GM23338 (cell line): ENCODE data around the gene TPRKB. TPM values are rescaled to one million over a fixed set of nuclear protein-coding genes. Genes with fewer than 3 reads are reported as not detected.

Source experiments
- ATAC-seq: fragments of 200-7000 bp; cut with Tn5 transposase; 3 replicates; pipeline ENCODE4 v1.9.1; 2020
- DNase-seq: peaks from one replicate; pipeline ENCODE4 v3.0.0-alpha.2; 2015; ENCODE audit warnings: low spot score
- H2AFZ ChIP-seq: fragments of 200-600 bp; sonication (generic); 2 replicates; pipeline ENCODE4 v1.8.0; 2016; ENCODE audit warnings: antibody characterized with exemption, mild to moderate bottlenecking, moderate library complexity
- H3F3A ChIP-seq: fragments of 200-600 bp; sonication (generic); replicated peaks from 2 replicates; pipeline ENCODE4 v1.8.0; 2017; ENCODE audit warnings: antibody characterized with exemption, mixed run types, low read depth
- H3K27ac ChIP-seq: fragments of 200-600 bp; sonication (generic); 2 replicates; pipeline ENCODE4 v1.6.1; 2016; ENCODE audit warnings: low read depth
- H3K27me3 ChIP-seq: fragments of 200-600 bp; sonication (generic); 2 replicates; pipeline ENCODE4 v1.8.0; 2016; ENCODE audit warnings: mild to moderate bottlenecking, mixed run types, moderate library complexity; ENCODE audit not compliant: insufficient read depth
- H3K36me3 ChIP-seq: fragments of 200-600 bp; sonication (generic); 2 replicates; pipeline ENCODE4 v1.8.0; 2016; ENCODE audit warnings: mild to moderate bottlenecking; ENCODE audit not compliant: insufficient read depth
- H3K4me1 ChIP-seq: fragments of 200-600 bp; sonication (generic); 2 replicates; pipeline ENCODE4 v1.8.0; 2016; ENCODE audit warnings: mild to moderate bottlenecking, moderate library complexity; ENCODE audit not compliant: insufficient read depth
- H3K4me2 ChIP-seq: fragments of 200-600 bp; sonication (generic); 2 replicates; pipeline ENCODE4 v1.7.1; 2017; ENCODE audit warnings: mixed run types
- H3K4me3 ChIP-seq: fragments of 200-600 bp; sonication (generic); 2 replicates; pipeline ENCODE4 v1.6.1; 2016; ENCODE audit warnings: mixed run types
- H3K79me2 ChIP-seq: fragments of 200-600 bp; sonication (generic); replicated peaks from 2 replicates; pipeline ENCODE4 v1.8.0; 2017; ENCODE audit warnings: mild to moderate bottlenecking; ENCODE audit not compliant: insufficient read depth
- H3K9me2 ChIP-seq: fragments of 200-600 bp; sonication (generic); 2 replicates; pipeline ENCODE4 v1.8.0; 2017; ENCODE audit not compliant: insufficient read depth
- H4K20me1 ChIP-seq: fragments of 200-600 bp; sonication (generic); replicated peaks from 2 replicates; pipeline ENCODE4 v1.8.0; 2017; ENCODE audit warnings: mild to moderate bottlenecking; ENCODE audit not compliant: insufficient read depth
- H3K27ac Mint-ChIP-seq: 2 replicates; pipeline ENCODE4 v1.8.0; 2020; ENCODE audit warnings: inconsistent platforms, mild to moderate bottlenecking, moderate library complexity, mixed read lengths
- H3K27me3 Mint-ChIP-seq: 3 replicates; pipeline ENCODE4 v1.8.0; 2022; ENCODE audit warnings: low read depth, mild to moderate bottlenecking, moderate library complexity, mixed read lengths, inconsistent platforms; ENCODE audit not compliant: insufficient read depth, poor library complexity
- H3K36me3 Mint-ChIP-seq: 3 replicates; pipeline ENCODE4 v1.8.0; 2021; ENCODE audit warnings: low read depth, mild to moderate bottlenecking, inconsistent platforms, moderate library complexity, mixed read lengths
- H3K4me1 Mint-ChIP-seq: 3 replicates; pipeline ENCODE4 v1.8.0; 2020; ENCODE audit warnings: mild to moderate bottlenecking, inconsistent platforms, mixed read lengths
- H3K4me3 Mint-ChIP-seq: 3 replicates; pipeline ENCODE4 v1.8.0; 2021; ENCODE audit warnings: moderate library complexity, mild to moderate bottlenecking, inconsistent platforms, mixed read lengths
- H3K9me3 Mint-ChIP-seq: 3 replicates; pipeline ENCODE4 v1.8.0; 2020; ENCODE audit warnings: moderate library complexity, mild to moderate bottlenecking, inconsistent platforms, mixed read lengths
- EZH2 ChIP-seq: fragments of 200-600 bp; sonication (generic); IDR thresholded peaks from one replicate; pipeline ENCODE4 v1.8.0; 2017; ENCODE audit warnings: antibody characterized with exemption, mild to moderate bottlenecking, low read depth; ENCODE audit not compliant: unreplicated experiment
- EZH2phosphoT487 ChIP-seq: fragments of 200-600 bp; sonication (generic); IDR thresholded peaks from one replicate; pipeline ENCODE4 v1.8.1; 2018; ENCODE audit warnings: antibody characterized with exemption; ENCODE audit not compliant: unreplicated experiment
- JUNB ChIP-seq: IDR thresholded peaks from one replicate; pipeline ENCODE4 v1.6.1; 2016; ENCODE audit warnings: antibody characterized with exemption; ENCODE audit not compliant: unreplicated experiment
- NANOG ChIP-seq: IDR thresholded peaks from 2 replicates; pipeline ENCODE4 v1.6.1; 2016; ENCODE audit warnings: antibody characterized with exemption, borderline replicate concordance
- POLR2AphosphoS5 ChIP-seq: IDR thresholded peaks from 2 replicates; pipeline ENCODE4 v1.6.1; 2016; ENCODE audit warnings: antibody characterized with exemption, low read depth
- STAT1 ChIP-seq: IDR thresholded peaks from one replicate; pipeline ENCODE4 v1.6.1; 2016; ENCODE audit warnings: antibody characterized with exemption; ENCODE audit not compliant: unreplicated experiment
- ZNF114 ChIP-seq: fragments of 250-450 bp; sonication (Bioruptor Pico); IDR thresholded peaks from 2 replicates; pipeline ENCODE4 v1.5.0; 2020; ENCODE audit warnings: mild to moderate bottlenecking, moderate library complexity
- ZNF331 ChIP-seq: fragments of 250-450 bp; sonication (Bioruptor Pico); IDR thresholded peaks from 2 replicates; pipeline ENCODE4 v1.5.0; 2020; ENCODE audit warnings: low read depth, mild to moderate bottlenecking, moderate library complexity
- polyA plus RNA-seq: library from polyadenylated mRNA; unstranded; fragments of >200 nt; fragmentation: Nextera tagmentation; extraction: Ambion mirVana; gene quantifications from 2 replicates; pipeline ENCODE4 v1.2.1, GENCODE V29; 2016
- total RNA-seq: library from RNA; depleted of rRNA; stranded (reverse); fragments of >200 nt; shearing (Covaris generic); gene quantifications from 2 replicates; pipeline ENCODE4 v1.2.3, GENCODE V29; 2014
- TF ChIP-seq, protein P1 (sequence below): IDR thresholded peaks from 2 replicates; pipeline ENCODE4 v1.6.1; 2016; ENCODE audit warnings: antibody characterized with exemption
- TF ChIP-seq, protein P2 (sequence below): IDR thresholded peaks from one replicate; pipeline ENCODE4 v1.6.1; 2018; ENCODE audit warnings: antibody characterized with exemption; ENCODE audit not compliant: unreplicated experiment
- TF ChIP-seq, protein P3 (sequence below), 2 experiments: fragments of 200-600 bp in 1 of 2; sonication (generic) in 1 of 2; conservative IDR thresholded peaks; 2 replicates each; pipeline versions ENCODE4 v1.5.1 to v1.6.1; 2016 to 2017; ENCODE audit warnings: antibody characterized with exemption in 2 of 2, low read depth in 2 of 2, mild to moderate bottlenecking in 2 of 2, moderate library complexity in 1 of 2

The TPRKB gene
- total and polyA plus RNA-seq, 2 experiments from 2014 or later, result 31.2 to 186 TPM

DNA sequence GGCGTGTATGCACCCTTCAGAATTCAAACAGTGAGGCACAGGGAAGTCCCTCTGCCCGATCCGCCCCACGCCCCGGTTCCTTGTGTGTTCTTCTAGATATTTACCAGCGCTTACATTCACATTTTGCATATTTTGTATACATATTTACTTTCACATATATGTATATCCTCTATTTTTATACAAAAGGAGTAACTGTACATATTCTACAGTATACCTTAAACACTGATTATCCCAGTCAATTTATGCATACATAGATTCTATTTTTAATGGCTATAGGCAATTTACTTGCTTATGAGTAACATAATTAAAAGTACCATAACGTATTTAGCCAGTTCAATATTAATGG is 43.1 kb upstream of the TPRKB start (continued):
- TF ChIP-seq, protein P1, sequence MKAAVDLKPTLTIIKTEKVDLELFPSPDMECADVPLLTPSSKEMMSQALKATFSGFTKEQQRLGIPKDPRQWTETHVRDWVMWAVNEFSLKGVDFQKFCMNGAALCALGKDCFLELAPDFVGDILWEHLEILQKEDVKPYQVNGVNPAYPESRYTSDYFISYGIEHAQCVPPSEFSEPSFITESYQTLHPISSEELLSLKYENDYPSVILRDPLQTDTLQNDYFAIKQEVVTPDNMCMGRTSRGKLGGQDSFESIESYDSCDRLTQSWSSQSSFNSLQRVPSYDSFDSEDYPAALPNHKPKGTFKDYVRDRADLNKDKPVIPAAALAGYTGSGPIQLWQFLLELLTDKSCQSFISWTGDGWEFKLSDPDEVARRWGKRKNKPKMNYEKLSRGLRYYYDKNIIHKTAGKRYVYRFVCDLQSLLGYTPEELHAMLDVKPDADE, result no peak

DNA sequence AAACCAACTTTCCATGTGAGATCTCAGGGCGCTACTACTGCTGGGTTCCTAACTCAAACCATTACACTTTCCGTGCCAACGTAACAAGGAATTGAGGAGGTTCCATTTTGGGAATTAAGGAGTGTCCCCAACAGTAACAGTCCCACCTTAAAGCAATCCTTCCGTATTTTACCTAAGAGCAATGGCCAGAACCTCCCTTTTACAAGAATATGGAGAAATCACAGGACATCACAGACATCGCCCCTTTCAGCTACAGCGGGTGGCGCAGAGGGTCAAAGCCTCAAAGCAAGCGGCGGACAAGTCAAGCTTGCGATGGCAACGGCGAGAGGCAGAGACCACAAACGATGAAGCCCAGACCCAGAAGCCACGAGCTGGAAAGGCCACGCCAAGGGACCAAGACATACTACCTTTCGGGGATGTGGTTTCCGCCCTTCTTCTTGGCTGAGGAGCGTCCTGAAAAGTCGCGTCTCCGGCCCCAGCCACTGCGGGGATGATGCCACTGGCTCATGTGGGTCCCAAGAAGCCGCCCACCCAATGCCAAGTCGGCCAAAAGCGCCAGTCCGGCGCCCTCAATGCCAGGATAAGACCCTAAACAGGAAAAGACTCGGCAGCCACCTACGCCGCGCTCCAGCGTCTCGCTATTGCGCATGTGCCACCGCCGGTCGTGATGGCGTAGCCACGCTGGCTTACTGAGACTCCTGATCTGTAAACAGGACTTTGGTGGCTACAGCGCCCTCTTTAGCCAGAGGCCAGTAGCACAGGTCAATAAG is 42.5 kb upstream of the TPRKB start, which contains the start of gene DUSP11:
Gene DUSP11 (minus strand): TSS at position 637 of the 770 bp plus-strand sequence. CDS start 129 bp downstream, at position 508.
- peak; percentile 95 for DNase-seq
- Histone ChIP-seq H3K27me3 (no peaks in the 10 kb centered on the region), H4K20me1 (no peaks in the 10 kb centered on the region; the same call in 1 of the 2 replicates), H2AFZ (peak within 1 kb of the TSS; percentile 83), H3K36me3 (peaks cover 13% of the 10 kb centered on the region; the same call in 1 of the 2 replicates), H3F3A (no peaks in the 10 kb centered on the region), H3K4me2 (peak within 1 kb of the TSS; percentile 89), H3K79me2 (peaks cover 17% of the 10 kb centered on the region), H3K4me3 (peak within 1 kb of the TSS; percentile 87), H3K9me2 (no peaks in the 10 kb centered on the region), H3K4me1 (no peaks in the 10 kb centered on the region), H3K27ac (peak within 1 kb of the TSS; percentile 21)
- H3K4me3 Mint-ChIP-seq, result peak within 1 kb of the TSS; percentile 99
- no peaks in the 10 kb centered on the region for H3K9me3 Mint-ChIP-seq
- H3K4me1 Mint-ChIP-seq, result 0 out of 3 replicates have a peak, but pooled peaks cover 5% of the 10 kb centered on the region
- H3K27ac Mint-ChIP-seq, result peak within 1 kb of the TSS; percentile 95
- peaks cover 2% of the 10 kb centered on the region for H3K27me3 Mint-ChIP-seq
- ATAC-seq, result peak; percentile 99
- H3K36me3 Mint-ChIP-seq, result peaks cover 24% of the 10 kb centered on the region
- no peak for TF ChIP-seq ZNF331 (CRISPR knock-in tag)
- TF ChIP-seq, protein P2, sequence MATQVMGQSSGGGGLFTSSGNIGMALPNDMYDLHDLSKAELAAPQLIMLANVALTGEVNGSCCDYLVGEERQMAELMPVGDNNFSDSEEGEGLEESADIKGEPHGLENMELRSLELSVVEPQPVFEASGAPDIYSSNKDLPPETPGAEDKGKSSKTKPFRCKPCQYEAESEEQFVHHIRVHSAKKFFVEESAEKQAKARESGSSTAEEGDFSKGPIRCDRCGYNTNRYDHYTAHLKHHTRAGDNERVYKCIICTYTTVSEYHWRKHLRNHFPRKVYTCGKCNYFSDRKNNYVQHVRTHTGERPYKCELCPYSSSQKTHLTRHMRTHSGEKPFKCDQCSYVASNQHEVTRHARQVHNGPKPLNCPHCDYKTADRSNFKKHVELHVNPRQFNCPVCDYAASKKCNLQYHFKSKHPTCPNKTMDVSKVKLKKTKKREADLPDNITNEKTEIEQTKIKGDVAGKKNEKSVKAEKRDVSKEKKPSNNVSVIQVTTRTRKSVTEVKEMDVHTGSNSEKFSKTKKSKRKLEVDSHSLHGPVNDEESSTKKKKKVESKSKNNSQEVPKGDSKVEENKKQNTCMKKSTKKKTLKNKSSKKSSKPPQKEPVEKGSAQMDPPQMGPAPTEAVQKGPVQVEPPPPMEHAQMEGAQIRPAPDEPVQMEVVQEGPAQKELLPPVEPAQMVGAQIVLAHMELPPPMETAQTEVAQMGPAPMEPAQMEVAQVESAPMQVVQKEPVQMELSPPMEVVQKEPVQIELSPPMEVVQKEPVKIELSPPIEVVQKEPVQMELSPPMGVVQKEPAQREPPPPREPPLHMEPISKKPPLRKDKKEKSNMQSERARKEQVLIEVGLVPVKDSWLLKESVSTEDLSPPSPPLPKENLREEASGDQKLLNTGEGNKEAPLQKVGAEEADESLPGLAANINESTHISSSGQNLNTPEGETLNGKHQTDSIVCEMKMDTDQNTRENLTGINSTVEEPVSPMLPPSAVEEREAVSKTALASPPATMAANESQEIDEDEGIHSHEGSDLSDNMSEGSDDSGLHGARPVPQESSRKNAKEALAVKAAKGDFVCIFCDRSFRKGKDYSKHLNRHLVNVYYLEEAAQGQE, result no peak
- no peak for TF ChIP-seq EZH2phosphoT487
- no peak for TF ChIP-seq STAT1
- TF ChIP-seq, protein P3, sequence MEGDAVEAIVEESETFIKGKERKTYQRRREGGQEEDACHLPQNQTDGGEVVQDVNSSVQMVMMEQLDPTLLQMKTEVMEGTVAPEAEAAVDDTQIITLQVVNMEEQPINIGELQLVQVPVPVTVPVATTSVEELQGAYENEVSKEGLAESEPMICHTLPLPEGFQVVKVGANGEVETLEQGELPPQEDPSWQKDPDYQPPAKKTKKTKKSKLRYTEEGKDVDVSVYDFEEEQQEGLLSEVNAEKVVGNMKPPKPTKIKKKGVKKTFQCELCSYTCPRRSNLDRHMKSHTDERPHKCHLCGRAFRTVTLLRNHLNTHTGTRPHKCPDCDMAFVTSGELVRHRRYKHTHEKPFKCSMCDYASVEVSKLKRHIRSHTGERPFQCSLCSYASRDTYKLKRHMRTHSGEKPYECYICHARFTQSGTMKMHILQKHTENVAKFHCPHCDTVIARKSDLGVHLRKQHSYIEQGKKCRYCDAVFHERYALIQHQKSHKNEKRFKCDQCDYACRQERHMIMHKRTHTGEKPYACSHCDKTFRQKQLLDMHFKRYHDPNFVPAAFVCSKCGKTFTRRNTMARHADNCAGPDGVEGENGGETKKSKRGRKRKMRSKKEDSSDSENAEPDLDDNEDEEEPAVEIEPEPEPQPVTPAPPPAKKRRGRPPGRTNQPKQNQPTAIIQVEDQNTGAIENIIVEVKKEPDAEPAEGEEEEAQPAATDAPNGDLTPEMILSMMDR (conservative IDR thresholded peaks at IDR 0.05; ENCODE audit: low read depth in 2 of 2), result peak; percentile 79 to 90
- TF ChIP-seq, protein P1, result peak; percentile 36; the same call in 1 of the 2 replicates
- TF ChIP-seq JUNB, result no peak
- no peak for TF ChIP-seq ZNF114 (CRISPR knock-in tag)
- TF ChIP-seq NANOG, result no peak
- TF ChIP-seq POLR2AphosphoS5, result peak; percentile 94
- TF ChIP-seq EZH2, result no peak
